H9 (cell line): ENCODE results near the gene C19orf44. TPM values are rescaled to one million over a fixed set of nuclear protein-coding genes. Genes with fewer than 3 reads are reported as not detected.
"Not testable (repeated sequence)": the region's sequence is repeated elsewhere in the genome, so short reads cannot be mapped to it uniquely, and the experiment has no call there.

Experiments used
- DNase-seq: peaks from one replicate; pipeline ENCODE4 v3.0.0-alpha.2; 2017
- H2AFZ ChIP-seq: one replicate; pipeline ENCODE4 v1.6.1; 2013; ENCODE audit warnings: mild to moderate bottlenecking, low read length, control low read depth, moderate library complexity
- H2AK5ac ChIP-seq: 2 replicates; pipeline ENCODE4 v1.6.1; 2013; ENCODE audit warnings: low read length, control low read depth, mixed read lengths; ENCODE audit not compliant: insufficient read length
- H2BK120ac ChIP-seq: one replicate; pipeline ENCODE4 v1.6.1; 2013; ENCODE audit warnings: low read depth, mild to moderate bottlenecking, low read length, control low read depth, inconsistent platforms; ENCODE audit not compliant: poor library complexity, severe bottlenecking
- H2BK12ac ChIP-seq: 2 replicates; pipeline ENCODE4 v1.6.1; 2013; ENCODE audit warnings: low read length, control low read depth, mixed read lengths, low read depth; ENCODE audit not compliant: insufficient read length
- H2BK15ac ChIP-seq: 2 replicates; pipeline ENCODE4 v1.6.1; 2013; ENCODE audit warnings: low read depth, low read length, control low read depth
- H2BK20ac ChIP-seq: one replicate; pipeline ENCODE4 v1.6.1; 2013; ENCODE audit warnings: low read depth, mild to moderate bottlenecking, low read length, control low read depth, inconsistent platforms; ENCODE audit not compliant: poor library complexity, severe bottlenecking
- H2BK5ac ChIP-seq: 2 replicates; pipeline ENCODE4 v1.6.1; 2013; ENCODE audit warnings: low read length, control low read depth, mixed read lengths; ENCODE audit not compliant: insufficient read length
- H3K14ac ChIP-seq: 2 replicates; pipeline ENCODE4 v1.6.1; 2013; ENCODE audit warnings: low read length, control low read depth; ENCODE audit not compliant: insufficient read depth
- H3K18ac ChIP-seq: 2 replicates; pipeline ENCODE4 v1.6.1; 2013; ENCODE audit warnings: low read depth, mild to moderate bottlenecking, mixed read lengths, low read length, control low read depth; ENCODE audit not compliant: insufficient read length
- H3K23ac ChIP-seq: 2 replicates; pipeline ENCODE4 v1.6.1; 2013; ENCODE audit warnings: low read length, control low read depth, mixed read lengths, low read depth; ENCODE audit not compliant: insufficient read length
- H3K23me2 ChIP-seq: 2 replicates; pipeline ENCODE4 v1.6.1; 2013; ENCODE audit warnings: low read depth, mild to moderate bottlenecking, mixed read lengths, low read length, control low read depth; ENCODE audit not compliant: insufficient read length, poor library complexity, severe bottlenecking
- H3K27ac ChIP-seq: 2 replicates; pipeline ENCODE4 v1.5.1; 2013; ENCODE audit warnings: low read length, control low read depth, mixed read lengths, low read depth; ENCODE audit not compliant: insufficient read length
- H3K27me3 ChIP-seq: 2 replicates; pipeline ENCODE4 v1.6.1; 2013; ENCODE audit warnings: low read length, control low read depth, inconsistent platforms; ENCODE audit not compliant: insufficient read depth
- H3K4ac ChIP-seq: 2 replicates; pipeline ENCODE4 v1.6.1; 2013; ENCODE audit warnings: low read depth, mild to moderate bottlenecking, control low read depth, inconsistent platforms, low read length, moderate library complexity
- H3K4me1 ChIP-seq: 2 replicates; pipeline ENCODE4 v1.6.1; 2013; ENCODE audit warnings: low read length, control low read depth, inconsistent platforms; ENCODE audit not compliant: insufficient read depth
- H3K4me2 ChIP-seq: 2 replicates; pipeline ENCODE4 v1.6.1; 2013; ENCODE audit warnings: low read length, control low read depth, mixed read lengths; ENCODE audit not compliant: insufficient read length, insufficient read depth
- H3K56ac ChIP-seq: 2 replicates; pipeline ENCODE4 v1.6.1; 2013; ENCODE audit warnings: low read depth, mild to moderate bottlenecking, mixed read lengths, low read length, control low read depth; ENCODE audit not compliant: insufficient read length
- H3K79me1 ChIP-seq: 2 replicates; pipeline ENCODE4 v1.6.1; 2013; ENCODE audit warnings: low read depth, mild to moderate bottlenecking, moderate library complexity, low read length, control low read depth, inconsistent platforms; ENCODE audit not compliant: insufficient read depth, poor library complexity, severe bottlenecking
- H3K79me2 ChIP-seq: 2 replicates; pipeline ENCODE4 v1.6.1; 2013; ENCODE audit warnings: low read length, control low read depth, inconsistent platforms; ENCODE audit not compliant: insufficient read depth
- H3K9ac ChIP-seq: 2 replicates; pipeline ENCODE4 v1.6.1; 2013; ENCODE audit warnings: low read length, control low read depth, mixed read lengths; ENCODE audit not compliant: insufficient read length; ENCODE audit errors: extremely low read depth
- H3K9me3 ChIP-seq: one replicate; pipeline ENCODE4 v1.6.1; 2013; ENCODE audit warnings: low read depth, low read length, inconsistent platforms; ENCODE audit not compliant: control insufficient read depth
- H3T11ph ChIP-seq: one replicate; pipeline ENCODE4 v1.6.1; 2013; ENCODE audit warnings: mild to moderate bottlenecking, low read length, control low read depth, inconsistent platforms
- H4K20me1 ChIP-seq: one replicate; pipeline ENCODE4 v1.6.1; 2013; ENCODE audit not compliant: control insufficient read depth, insufficient read length, insufficient read depth
- H4K5ac ChIP-seq: 2 replicates; pipeline ENCODE4 v1.6.1; 2013; ENCODE audit warnings: low read depth, mild to moderate bottlenecking, mixed read lengths, low read length, control low read depth; ENCODE audit not compliant: insufficient read length
- H4K8ac ChIP-seq: replicated peaks from 2 replicates; pipeline ENCODE4 v1.6.1; 2013; ENCODE audit warnings: low read length, control low read depth, mixed read lengths, low read depth; ENCODE audit not compliant: insufficient read length
- H4K91ac ChIP-seq: 2 replicates; pipeline ENCODE4 v1.6.1; 2013; ENCODE audit warnings: low read depth, mild to moderate bottlenecking, moderate library complexity, mixed read lengths, low read length, control low read depth; ENCODE audit not compliant: insufficient read length
- H3K27ac Mint-ChIP-seq, 3 experiments: 2 replicates in 2 of 3; 3 replicates in 1 of 3; pipeline ENCODE4 v1.8.0; 2020 to 2021; ENCODE audit warnings: mixed read lengths in 3 of 3, mild to moderate bottlenecking in 1 of 3, moderate library complexity in 1 of 3
- H3K27me3 Mint-ChIP-seq: 2 replicates; pipeline ENCODE4 v1.8.0; 2021; ENCODE audit warnings: low read depth, mild to moderate bottlenecking, moderate library complexity, mixed read lengths
- H3K36me3 Mint-ChIP-seq, 3 experiments: 2 replicates in 2 of 3; 3 replicates in 1 of 3; pipeline ENCODE4 v1.8.0; 2020 to 2021; ENCODE audit warnings: low read depth in 3 of 3, mixed read lengths in 3 of 3; ENCODE audit not compliant: insufficient read depth in 1 of 3
- H3K4me1 Mint-ChIP-seq, 2 experiments: 2 replicates each; pipeline ENCODE4 v1.8.0; 2020; ENCODE audit warnings: mixed read lengths in 2 of 2
- H3K4me3 Mint-ChIP-seq, 2 experiments: 2 replicates in 1 of 2; 3 replicates in 1 of 2; pipeline ENCODE4 v1.8.0; 2020 to 2021; ENCODE audit warnings: mild to moderate bottlenecking in 2 of 2, mixed read lengths in 2 of 2, moderate library complexity in 1 of 2
- H3K9me3 Mint-ChIP-seq, 2 experiments: 2 replicates in 1 of 2; 3 replicates in 1 of 2; pipeline ENCODE4 v1.8.0; 2020; ENCODE audit warnings: mild to moderate bottlenecking in 2 of 2, mixed read lengths in 2 of 2, moderate library complexity in 1 of 2
- CTCF ChIP-seq: fragments of 200-600 bp; sonication (generic); conservative IDR thresholded peaks from 3 replicates; pipeline ENCODE4 v1.8.0; 2021; ENCODE audit warnings: antibody characterized with exemption, mild to moderate bottlenecking
- WGBS: extraction: QIAGEN DNeasy Blood & Tissue Kit; methylation state at CpG from one replicate; pipeline ENCODE4 v1.1.7; 2013; ENCODE audit warnings: missing lambda C conversion rate, low lambda C conversion rate, mixed read lengths; ENCODE audit not compliant: insufficient read length; ENCODE audit errors: extremely low coverage; 5-methylcytosine and 5-hydroxymethylcytosine counted together
- total RNA-seq: library from RNA; stranded (reverse); gene quantifications from 2 replicates; pipeline ENCODE4 v1.2.1, GENCODE V29; 2021

C19orf44 gene
- total RNA-seq, 1 experiment from 2014 or later, result 6.4 TPM

GRCh38 chr19:16509141-16510061 is 13.2 kb downstream of the C19orf44 start:
- Histone ChIP-seq H3T11ph (no peak overlapping the region), H3K79me1 (no peaks in the 10 kb centered on the region), H4K5ac (no peak overlapping the region), H3K18ac (no peak overlapping the region), H4K8ac (no peak overlapping the region), H3K9me3 (no peaks in the 10 kb centered on the region), H3K14ac (no peak overlapping the region), H3K27ac (no peak overlapping the region), H3K4ac (no peak overlapping the region), H3K4me2 (no peak overlapping the region), H2BK15ac (no peak overlapping the region), H4K20me1 (no peaks in the 10 kb centered on the region), H2BK20ac (no peak overlapping the region), H4K91ac (no peak overlapping the region), H2AK5ac (no peak overlapping the region), H3K9ac (no peak overlapping the region), H3K56ac (no peak overlapping the region), H2BK5ac (peak overlapping the region; percentile 41), H3K4me1 (no peaks in the 10 kb centered on the region), H3K23me2 (no peaks in the 10 kb centered on the region), H2BK12ac (no peak overlapping the region), H3K23ac (no peak overlapping the region), H2AFZ (no peak overlapping the region), H2BK120ac (no peak overlapping the region), H3K79me2 (no peaks in the 10 kb centered on the region), H3K27me3 (no peaks in the 10 kb centered on the region)
- DNase-seq, result no peak
- H3K36me3 Mint-ChIP-seq, result peaks cover 6 to 31% (median 16%) of the 10 kb centered on the region in 3 experiments; a peak in 6 of 7 replicates
- H3K27me3 Mint-ChIP-seq, result no peaks in the 10 kb centered on the region
- TF ChIP-seq CTCF, result no peak
- WGBS, result no CpG with 5 or more reads among the region's 28 CpGs
- H3K4me3 Mint-ChIP-seq, result no peak overlapping the region
- no peak overlapping the region for H3K27ac Mint-ChIP-seq
- no peaks in the 10 kb centered on the region for H3K9me3 Mint-ChIP-seq
- H3K4me1 Mint-ChIP-seq, result no peaks in the 10 kb centered on the region

GRCh38 chr19:16512611-16513010 is 16.4 kb downstream of the C19orf44 start:
- not testable (repeated sequence) for H4K91ac ChIP-seq, H3K4me2 ChIP-seq, H3K14ac ChIP-seq, H3K27me3 Mint-ChIP-seq, H4K5ac ChIP-seq, H3K9me3 ChIP-seq, H3K23me2 ChIP-seq, H2BK12ac ChIP-seq, H2AFZ ChIP-seq, H3K9me3 Mint-ChIP-seq, H4K8ac ChIP-seq, H2BK120ac ChIP-seq, H2BK20ac ChIP-seq, H3T11ph ChIP-seq, H3K56ac ChIP-seq, H3K27ac ChIP-seq, H3K9ac ChIP-seq, H2BK5ac ChIP-seq, H2BK15ac ChIP-seq, H3K18ac ChIP-seq, H3K4ac ChIP-seq, H2AK5ac ChIP-seq, H3K4me3 Mint-ChIP-seq, H4K20me1 ChIP-seq, H3K27me3 ChIP-seq, H3K23ac ChIP-seq, H3K4me1 ChIP-seq, DNase-seq, H3K4me1 Mint-ChIP-seq, H3K79me1 ChIP-seq, H3K79me2 ChIP-seq, H3K27ac Mint-ChIP-seq
- H3K36me3 Mint-ChIP-seq, result peaks cover 11 to 39% (median 22%) of the 10 kb centered on the region in 3 experiments; a peak in 6 of 7 replicates
- WGBS, result no CpG with 5 or more reads among the region's 10 CpGs
